ENCODE results near the gene MAJIN.

GRCh38 chr11:65003282-65003681, 31.4 kb upstream of the MAJIN start:
- TF ChIP-seq USF2 (IDR thresholded peaks at IDR 0.05; ENCODE audit: borderline replicate concordance, low read depth, low read length), result no peak
- TF ChIP-seq CTCF (IDR thresholded peaks at IDR 0.05), result no peak
- TF ChIP-seq REST (IDR thresholded peaks at IDR 0.05; ENCODE audit: low read depth, low read length), result peak; percentile 96
- TF ChIP-seq RFX5 (IDR thresholded peaks at IDR 0.05; ENCODE audit: low read length), result no peak
- TF ChIP-seq FOSL2 (IDR thresholded peaks at IDR 0.05; ENCODE audit: borderline replicate concordance, low read depth), result no peak
- TF ChIP-seq POLR2AphosphoS5 (IDR thresholded peaks at IDR 0.05; ENCODE audit: low read depth, low read length), result no peak
- no peak for TF ChIP-seq TCF12 (IDR thresholded peaks at IDR 0.05)

Measured in SK-N-SH (cell line).